Measurements from ENCODE around the gene NUAK1.

Gene NUAK1

DNA sequence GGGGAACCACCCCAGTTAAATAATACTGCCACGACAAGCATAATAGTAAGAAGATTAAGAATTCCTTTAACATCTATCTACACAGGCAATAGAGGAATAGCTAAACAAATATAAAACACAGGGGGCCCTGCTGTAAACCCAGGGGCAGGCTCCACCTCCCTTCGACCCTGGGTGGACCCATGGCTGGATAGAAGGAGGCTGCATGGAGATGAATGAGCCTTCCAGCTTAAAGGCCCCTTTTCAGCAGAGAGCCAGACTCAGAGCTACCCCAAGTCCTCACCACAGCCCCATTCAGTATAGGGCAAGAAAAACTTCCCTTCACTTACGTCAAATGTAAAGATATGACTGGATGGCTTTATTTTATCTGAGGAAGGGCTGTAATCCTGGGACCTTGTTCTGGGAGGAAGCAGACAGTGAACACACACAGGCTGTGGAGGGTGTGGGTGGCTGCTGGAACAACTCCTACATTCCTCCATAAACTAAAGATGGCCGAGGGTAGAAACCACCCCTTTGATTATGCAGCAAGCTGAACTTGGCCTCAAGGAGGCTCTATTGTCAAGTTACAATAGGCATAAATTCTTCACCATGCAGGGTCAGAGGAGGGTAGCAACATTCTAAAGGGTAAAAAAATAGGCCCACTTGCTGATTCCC is 30.4 kb downstream of the NUAK1 start:
- DNase-seq: no peak

DNA sequence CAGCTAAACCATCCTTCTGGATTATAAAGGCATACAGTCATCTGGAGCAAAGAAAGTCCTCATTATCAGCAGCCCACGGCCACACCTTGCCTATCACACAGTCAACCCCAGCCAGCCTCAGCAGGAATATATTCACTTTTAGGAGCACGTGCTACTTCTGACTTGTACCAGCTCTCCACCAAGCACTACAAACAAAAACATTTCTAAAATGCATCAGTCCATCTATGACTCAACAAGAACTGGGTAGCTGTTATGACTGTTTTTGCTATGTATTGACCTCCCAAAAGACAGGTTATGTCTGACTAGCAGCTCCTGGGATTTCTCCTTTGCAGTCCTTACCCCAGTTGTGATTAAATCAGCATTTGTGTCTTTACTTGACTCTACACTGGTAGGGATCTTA is 31.2 kb downstream of the NUAK1 start:
- DNase-seq: no peak

DNA sequence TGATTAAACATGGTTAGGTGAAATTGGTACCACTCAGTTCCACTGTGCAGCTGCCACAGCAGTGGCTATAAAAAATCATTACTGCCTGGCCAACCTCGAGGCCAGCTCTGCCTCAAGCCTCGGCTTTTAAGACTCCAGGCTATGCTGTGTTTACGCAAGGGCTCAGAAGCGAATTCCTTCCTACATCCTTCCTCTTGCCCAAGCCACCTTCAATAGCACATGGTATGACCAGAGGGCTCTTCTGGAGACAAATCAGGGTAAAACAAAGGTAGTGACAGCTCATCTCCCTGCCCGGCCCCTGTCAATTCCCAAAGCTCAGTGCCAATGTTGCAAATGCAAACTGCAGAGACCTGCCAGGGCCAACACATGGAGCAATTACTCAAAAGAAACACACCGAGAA is 31.9 kb downstream of the NUAK1 start:
- no peak for DNase-seq

GRCh38 chr12:106106061-106106566 is 32.6 kb downstream of the NUAK1 start:
- no peak for DNase-seq

GRCh38 chr12:106101803-106102202 is 37.0 kb downstream of the NUAK1 start:
- DNase-seq: no peak

GRCh38 chr12:106098691-106099200 is 40.0 kb downstream of the NUAK1 start:
- DNase-seq: no peak

DNA sequence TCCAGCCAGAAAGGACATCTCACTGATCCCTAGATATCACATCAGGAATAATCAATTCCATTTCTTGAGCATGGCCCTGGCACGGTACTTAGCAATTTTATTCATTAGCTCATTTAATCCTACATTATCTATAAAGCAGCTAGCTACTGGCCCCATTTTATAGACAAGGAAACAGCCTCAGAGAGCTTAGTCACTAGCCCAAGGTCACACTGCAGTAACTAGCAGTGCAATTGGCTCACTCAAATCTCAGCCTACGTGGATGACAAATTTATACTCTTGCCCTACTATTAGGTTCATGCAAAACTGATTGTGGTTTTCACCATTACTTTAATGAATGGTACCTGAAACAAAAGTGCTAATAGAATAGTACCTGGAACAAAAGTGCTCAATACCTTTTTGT is 41.7 kb downstream of the NUAK1 start:
- no peak for DNase-seq

GRCh38 chr12:106096376-106096775 is 42.4 kb downstream of the NUAK1 start:
- DNase-seq: no peak

- no peak for DNase-seq
These were observed 44.5 kb downstream of the NUAK1 start for GRCh38 chr12:106094304-106094703.

GRCh38 chr12:106093246-106093645 is 45.5 kb downstream of the NUAK1 start:
- no peak for DNase-seq

- no peak for DNase-seq
These were observed 47.3 kb downstream of the NUAK1 start for GRCh38 chr12:106091446-106091820.

DNA sequence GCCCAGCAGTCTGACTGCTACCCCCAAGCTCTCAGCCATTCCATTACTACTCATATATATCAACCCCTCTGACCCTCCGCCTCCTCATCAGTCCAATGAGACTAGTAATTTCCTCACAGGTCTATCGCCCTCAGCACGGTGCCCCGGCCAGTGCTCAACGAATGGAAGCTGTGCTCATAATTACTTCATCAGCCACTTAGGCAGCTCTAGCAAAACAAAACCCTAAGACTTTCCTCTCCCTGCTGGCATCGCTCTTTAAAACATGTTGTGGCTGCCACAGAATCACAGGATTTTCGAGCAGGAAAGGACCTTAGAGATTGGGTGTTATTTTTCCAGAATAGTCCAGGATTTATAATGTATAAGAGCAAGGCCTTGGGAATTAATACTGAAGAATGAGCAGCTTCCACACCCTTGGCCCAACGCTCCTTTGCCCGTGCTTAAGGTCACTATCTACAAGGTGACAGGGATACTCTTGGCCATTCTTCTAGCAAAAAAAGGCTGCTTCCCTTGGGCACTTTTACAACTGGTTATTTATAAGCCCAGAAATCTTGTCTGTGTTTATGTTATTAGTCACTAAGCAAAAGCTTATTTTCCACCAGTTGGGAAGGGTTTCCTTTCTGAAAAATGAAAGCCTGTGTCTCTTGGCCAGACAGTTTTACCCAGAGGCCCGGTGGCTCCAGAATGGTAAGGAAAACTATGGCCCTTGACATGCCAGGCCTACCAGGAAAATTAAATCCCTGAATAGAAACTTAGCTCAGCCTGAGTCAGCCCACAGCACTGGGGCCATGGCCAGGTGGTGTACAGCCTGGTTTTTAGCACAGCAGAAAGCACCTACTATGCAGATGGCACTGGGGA is 47.9 kb downstream of the NUAK1 start:
- no peak for DNase-seq

DNA sequence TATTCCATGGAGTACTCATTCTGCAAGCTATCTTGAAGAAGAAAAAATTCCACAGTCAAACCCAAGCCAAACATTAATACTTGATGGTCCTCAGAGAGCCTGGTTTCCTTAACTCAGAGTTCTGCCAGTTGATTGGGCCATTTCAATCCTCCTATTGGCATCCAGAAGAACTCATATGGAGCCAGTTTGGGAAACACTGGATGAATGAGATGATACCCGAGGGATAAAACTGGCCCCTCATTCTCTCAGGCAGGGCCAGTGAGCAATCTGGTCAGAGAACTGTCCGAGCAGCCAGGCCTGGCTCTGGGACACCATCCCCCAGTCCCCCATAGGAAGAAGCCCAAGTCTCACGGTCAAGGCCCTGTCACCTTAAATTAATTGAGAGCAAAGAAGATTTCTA is 48.8 kb downstream of the NUAK1 start:
- no peak for DNase-seq

- DNase-seq: no peak
These were observed 49.8 kb downstream of the NUAK1 start for GRCh38 chr12:106088811-106089485.

DNA sequence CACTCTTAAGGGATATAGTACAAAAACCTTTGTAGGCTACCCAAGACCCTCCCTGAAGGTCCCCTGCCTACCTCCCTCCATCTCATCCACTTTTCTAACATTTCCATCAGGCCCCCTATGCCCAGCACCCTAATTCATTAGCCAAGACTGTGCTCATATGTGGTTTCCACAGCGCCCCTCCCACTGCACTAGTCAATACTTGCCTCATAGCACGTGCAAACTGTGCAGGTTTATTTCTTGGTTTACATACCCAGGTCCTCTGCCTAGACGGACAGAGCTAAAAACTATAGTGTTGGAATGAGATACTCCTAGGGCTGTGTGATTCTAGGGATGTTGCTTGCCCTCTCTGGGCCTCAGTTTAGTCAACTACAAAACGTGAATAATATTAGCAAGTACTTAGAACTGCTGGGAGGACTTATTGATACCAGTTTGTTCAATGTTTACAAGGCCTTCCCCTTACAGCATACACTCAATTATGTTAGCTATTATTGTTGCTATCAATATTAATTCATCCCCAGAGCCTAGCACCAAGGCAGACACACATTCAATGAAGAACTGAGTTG is 50.4 kb downstream of the NUAK1 start:
- no peak for DNase-seq

DNA sequence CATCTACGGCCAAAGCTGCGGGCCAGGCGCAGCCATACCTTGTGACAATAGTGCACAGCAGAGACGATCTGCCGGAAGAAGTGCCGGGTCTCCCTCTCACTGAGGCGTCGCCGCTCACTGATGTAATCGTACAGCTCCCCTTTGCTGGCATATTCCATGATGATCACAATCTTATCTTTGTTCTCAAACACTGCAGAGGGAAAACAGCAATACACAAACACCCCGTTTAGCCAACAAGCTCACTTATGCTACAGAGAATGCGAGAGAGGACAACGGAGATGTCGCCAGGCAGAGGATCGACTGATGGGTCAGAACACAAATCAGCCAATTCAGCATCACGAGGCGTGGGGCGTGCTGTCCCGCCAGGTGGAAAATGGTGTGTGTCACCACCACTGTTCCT is 52.1 kb downstream of the NUAK1 start:
- no peak for DNase-seq

GRCh38 chr12:106085213-106085612 is 53.5 kb downstream of the NUAK1 start:
- DNase-seq: no peak

GRCh38 chr12:106084759-106085158 is 54.0 kb downstream of the NUAK1 start:
- no peak for DNase-seq

DNA sequence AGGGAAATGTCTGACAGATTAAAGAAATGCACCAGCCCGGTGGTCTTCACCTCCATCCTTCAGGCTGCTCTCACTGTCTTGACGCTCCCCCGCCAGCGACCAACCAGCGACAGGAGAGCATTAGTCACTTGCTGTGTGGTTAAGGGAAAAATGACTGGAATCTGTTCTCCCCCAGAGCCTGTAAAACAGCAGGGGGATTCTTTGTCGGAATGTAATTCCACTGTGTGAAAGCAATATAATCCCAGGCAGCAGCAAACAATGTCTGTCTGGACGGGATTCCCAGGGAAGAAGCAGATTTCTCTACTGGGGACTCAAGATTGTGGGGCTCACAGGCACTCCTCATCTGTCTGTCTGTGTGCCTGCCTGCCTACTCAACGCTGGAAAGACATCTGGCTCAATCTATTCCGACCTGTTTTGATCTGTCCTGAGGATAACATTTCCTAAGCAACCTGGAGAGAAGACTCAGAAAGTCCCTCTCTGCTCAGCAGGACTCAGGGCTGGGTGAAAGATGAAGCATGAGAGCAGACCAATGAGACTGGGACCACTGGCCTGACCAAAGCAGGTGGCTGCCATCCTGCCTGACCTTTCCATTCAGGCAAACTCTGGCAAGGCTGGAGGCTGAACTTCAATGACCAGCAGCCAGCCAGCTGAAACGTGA is 54.6 kb downstream of the NUAK1 start:
- no peak for DNase-seq

- DNase-seq: no peak
These were observed 56.3 kb downstream of the NUAK1 start for GRCh38 chr12:106082216-106083175.

DNA sequence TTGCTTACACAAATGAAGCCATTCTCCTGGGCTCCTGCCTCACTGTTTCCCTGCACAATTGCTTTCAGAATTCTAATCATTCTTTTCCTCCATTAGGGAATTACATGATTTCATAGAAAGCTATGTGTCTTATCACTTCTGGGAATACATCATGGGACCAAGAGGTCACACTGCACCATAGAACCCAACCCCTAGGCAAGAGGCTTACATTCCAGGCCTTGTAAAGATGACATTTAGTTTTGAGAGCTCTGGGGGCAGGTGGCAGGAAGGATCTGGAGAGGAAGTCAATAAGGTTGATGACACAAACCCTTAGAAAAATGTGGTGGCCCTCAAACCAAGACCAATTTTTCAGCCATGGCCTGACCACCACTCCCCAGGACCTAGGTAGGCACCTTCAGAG is 57.1 kb downstream of the NUAK1 start:
- DNase-seq: no peak

GRCh38 chr12:106080791-106081170 is 58.0 kb downstream of the NUAK1 start:
- DNase-seq: no peak

All from NCI-H510A (cell line).